Measurements from ENCODE around the gene PIK3C2B. TPM values are rescaled to one million over a fixed set of nuclear protein-coding genes. Genes with fewer than 3 reads are reported as not detected.

Gene PIK3C2B
- total RNA-seq, 1 donor from 2014 or later, result 17.7 TPM

GRCh38 chr1:204466416-204467405, 27.9 kb downstream of the PIK3C2B start:
- intact Hi-C loops (cut with DNase I), result no loop called here
- peak; percentile 75 for ATAC-seq (ENCODE audit: poor library complexity)
- peak; percentile 55 for DNase-seq

GRCh38 chr1:204465546-204466415, 28.8 kb downstream of the PIK3C2B start:
- ATAC-seq (ENCODE audit: poor library complexity) (peak; percentile 55), DNase-seq (peak; percentile 56)
- intact Hi-C loops (cut with DNase I), result no loop called here

- DNase-seq (no peak), ATAC-seq (ENCODE audit: poor library complexity) (no peak)
- intact Hi-C loops (cut with DNase I), result no loop called here
These were observed 29.9 kb downstream of the PIK3C2B start for GRCh38 chr1:204464701-204465100.

GRCh38 chr1:204464187-204464631, 30.4 kb downstream of the PIK3C2B start:
- DNase-seq (no peak), ATAC-seq (ENCODE audit: poor library complexity) (no peak)
- intact Hi-C loops (cut with DNase I), result no loop called here

- DNase-seq (peak; percentile 79), ATAC-seq (ENCODE audit: poor library complexity) (peak; percentile 31)
- intact Hi-C loops (cut with DNase I), result no loop called here
These were observed 31.2 kb downstream of the PIK3C2B start for GRCh38 chr1:204463125-204464060.

- ATAC-seq (ENCODE audit: poor library complexity) (no peak), DNase-seq (peak; percentile 22)
- intact Hi-C loops (cut with DNase I), result no loop called here
These were observed 32.4 kb downstream of the PIK3C2B start for GRCh38 chr1:204462229-204462561.

GRCh38 chr1:204461331-204462228, 33.0 kb downstream of the PIK3C2B start:
- no peak for ATAC-seq (ENCODE audit: poor library complexity)
- intact Hi-C loops (cut with DNase I), result no loop called here
- peak; percentile 57 for DNase-seq

GRCh38 chr1:204460346-204460745, 34.3 kb downstream of the PIK3C2B start:
- ATAC-seq (ENCODE audit: poor library complexity) (no peak), DNase-seq (no peak)
- intact Hi-C loops (cut with DNase I), result no loop called here

- ATAC-seq (ENCODE audit: poor library complexity), result no peak
- intact Hi-C loops (cut with DNase I), result no loop called here
- DNase-seq, result peak; percentile 13
These were observed 34.9 kb downstream of the PIK3C2B start for GRCh38 chr1:204459706-204460105.

GRCh38 chr1:204457666-204458065, 36.9 kb downstream of the PIK3C2B start:
- ATAC-seq (ENCODE audit: poor library complexity) (no peak), DNase-seq (peak; percentile 26)
- intact Hi-C loops (cut with DNase I), result no loop called here

- ATAC-seq (ENCODE audit: poor library complexity) (peak; percentile 84), DNase-seq (peak; percentile 52)
- intact Hi-C loops (cut with DNase I), result no loop called here
These were observed 37.7 kb downstream of the PIK3C2B start for GRCh38 chr1:204456826-204457442.

GRCh38 chr1:204455831-204456145, 38.8 kb downstream of the PIK3C2B start:
- no peak for ATAC-seq (ENCODE audit: poor library complexity)
- intact Hi-C loops (cut with DNase I), result no loop called here
- peak; percentile 38 for DNase-seq

GRCh38 chr1:204455063-204455830, 39.4 kb downstream of the PIK3C2B start:
- ATAC-seq (ENCODE audit: poor library complexity), result no peak
- DNase-seq, result peak; percentile 36
- intact Hi-C loops (cut with DNase I), result no loop called here

- no peak for ATAC-seq (ENCODE audit: poor library complexity)
- intact Hi-C loops (cut with DNase I), result no loop called here
- peak; percentile 0 for DNase-seq
These were observed 40.1 kb downstream of the PIK3C2B start for GRCh38 chr1:204454476-204454875.

GRCh38 chr1:204453141-204453772, 41.3 kb downstream of the PIK3C2B start:
- intact Hi-C loops (cut with DNase I), result no loop called here
- DNase-seq, result peak; percentile 1
- ATAC-seq (ENCODE audit: poor library complexity), result no peak

Data from Right ventricle myocardium superior (tissue), 1 donor.